IMR-90 (cell line): ENCODE results near the gene NOL4L. TPM values are rescaled to one million over a fixed set of nuclear protein-coding genes. Genes with fewer than 3 reads are reported as not detected.

ENCODE experiments used
- ATAC-seq: fragments of 200-7000 bp; cut with Tn5 transposase; 2 replicates; pipeline ENCODE4 v1.9.1; 2020; ENCODE audit warnings: low read depth, mild to moderate bottlenecking, moderate library complexity
- BruUV-seq: library from RNA; stranded (reverse); fragments of 400-500 nt; replicated peaks from 2 replicates; lab custom pipeline; 2021; lab: Mats Ljungman, UMichigan
- CTCF ChIA-PET: fragments of 300-600 bp; formaldehyde crosslinking; extraction: SDS; loops from one replicate; lab custom pipeline; 2021; ENCODE audit warnings: antibody characterized with exemption; lab: Yijun Ruan, JAX
- POLR2A ChIA-PET: fragments of 300-600 bp; sonication (Branson Sonifier 250); formaldehyde crosslinking; loops from one replicate; lab custom pipeline; 2022; ENCODE audit warnings: antibody characterized with exemption; ENCODE audit not compliant: unreplicated experiment; lab: Charles Lee
- DNase-seq: peaks from one replicate; pipeline ENCODE4 v3.0.0; 2013
- H2AFZ ChIP-seq: replicated peaks from 2 replicates; pipeline ENCODE3; 2013; ENCODE audit warnings: low read length, mild to moderate bottlenecking; ENCODE audit not compliant: poor library complexity
- H2AK5ac ChIP-seq: 2 replicates; pipeline ENCODE4 v1.6.1; 2013; ENCODE audit warnings: low read depth, low read length, inconsistent platforms
- H2AK9ac ChIP-seq: replicated peaks from 2 replicates; pipeline ENCODE3; 2013; ENCODE audit warnings: mild to moderate bottlenecking, low read depth, low read length, moderate library complexity; ENCODE audit not compliant: poor library complexity
- H2BK120ac ChIP-seq: 2 replicates; pipeline ENCODE4 v1.6.1; 2013; ENCODE audit warnings: low read depth, low read length, inconsistent platforms
- H2BK15ac ChIP-seq: 3 replicates; pipeline ENCODE4 v1.6.1; 2013; ENCODE audit warnings: low read depth, low read length, inconsistent platforms
- H2BK20ac ChIP-seq: 2 replicates; pipeline ENCODE4 v1.6.1; 2013; ENCODE audit warnings: low read depth, mild to moderate bottlenecking, inconsistent platforms, low read length, moderate library complexity
- H2BK5ac ChIP-seq: 2 replicates; pipeline ENCODE4 v1.6.1; 2013; ENCODE audit warnings: mild to moderate bottlenecking, low read depth, low read length, inconsistent platforms; ENCODE audit not compliant: poor library complexity, severe bottlenecking
- H3K14ac ChIP-seq: replicated peaks from 2 replicates; pipeline ENCODE4 v1.6.1; 2013; ENCODE audit warnings: low read depth, low read length, inconsistent platforms
- H3K18ac ChIP-seq: 2 replicates; pipeline ENCODE4 v1.6.1; 2013; ENCODE audit warnings: low read depth, low read length, control low read depth
- H3K23ac ChIP-seq: 2 replicates; pipeline ENCODE4 v1.6.1; 2013; ENCODE audit warnings: low read depth, low read length, inconsistent platforms
- H3K27ac ChIP-seq: 2 replicates; pipeline ENCODE4 v1.5.1; 2013; ENCODE audit warnings: mild to moderate bottlenecking, control low read depth, low read length; ENCODE audit not compliant: insufficient read depth
- H3K27me3 ChIP-seq: 2 replicates; pipeline ENCODE4 v1.6.1; 2013; ENCODE audit warnings: low read length; ENCODE audit not compliant: control insufficient read depth, insufficient read depth
- H3K36me3 ChIP-seq: 2 replicates; pipeline ENCODE4 v1.6.1; 2013; ENCODE audit warnings: low read length, mixed read lengths; ENCODE audit not compliant: control insufficient read depth, insufficient read depth
- H3K4ac ChIP-seq: 2 replicates; pipeline ENCODE4 v1.6.1; 2013; ENCODE audit warnings: low read depth, low read length, inconsistent platforms
- H3K4me1 ChIP-seq: 2 replicates; pipeline ENCODE4 v1.6.1; 2013; ENCODE audit warnings: low read length, mixed read lengths; ENCODE audit not compliant: control insufficient read depth, insufficient read depth
- H3K4me2 ChIP-seq: 2 replicates; pipeline ENCODE4 v1.6.1; 2013; ENCODE audit warnings: low read depth, mild to moderate bottlenecking, control low read depth, low read length, moderate library complexity
- H3K4me3 ChIP-seq: 2 replicates; pipeline ENCODE4 v1.5.1; 2013; ENCODE audit warnings: low read depth, mild to moderate bottlenecking, control low read depth, low read length, moderate library complexity; ENCODE audit not compliant: insufficient read depth
- H3K56ac ChIP-seq: 2 replicates; pipeline ENCODE4 v1.6.1; 2013; ENCODE audit warnings: low read length, inconsistent platforms; ENCODE audit not compliant: insufficient read depth; ENCODE audit errors: extremely low read depth
- H3K79me1 ChIP-seq, 2 experiments: 2 replicates each; pipeline ENCODE4 v1.6.1; 2013; ENCODE audit warnings: low read length in 2 of 2, inconsistent platforms in 1 of 2, low read depth in 1 of 2
- H3K9ac ChIP-seq: 2 replicates; pipeline ENCODE4 v1.6.1; 2013; ENCODE audit warnings: low read depth, low read length, control low read depth
- H3K9me1 ChIP-seq: 2 replicates; pipeline ENCODE4 v1.6.1; 2013; ENCODE audit warnings: low read length, inconsistent platforms; ENCODE audit not compliant: insufficient read depth
- H3K9me3 ChIP-seq: 2 replicates; pipeline ENCODE4 v1.6.1; 2013; ENCODE audit warnings: low read length; ENCODE audit not compliant: control insufficient read depth, insufficient read depth
- H4K20me1 ChIP-seq: 2 replicates; pipeline ENCODE4 v1.6.1; 2013; ENCODE audit warnings: low read length, inconsistent platforms; ENCODE audit not compliant: insufficient read depth
- H4K5ac ChIP-seq: 2 replicates; pipeline ENCODE4 v1.6.1; 2013; ENCODE audit warnings: mild to moderate bottlenecking, low read depth, low read length, control low read depth
- H4K8ac ChIP-seq, 2 experiments: 2 replicates each; pipeline ENCODE4 v1.6.1; 2013; ENCODE audit warnings: low read depth in 2 of 2, low read length in 2 of 2, control low read depth in 1 of 2, inconsistent platforms in 1 of 2
- H4K91ac ChIP-seq: 2 replicates; pipeline ENCODE4 v1.6.1; 2013; ENCODE audit warnings: low read depth, low read length, inconsistent platforms; ENCODE audit not compliant: insufficient read depth
- ELK1 ChIP-seq: fragments of 150-350 bp; IDR thresholded peaks from 2 replicates; pipeline ENCODE4 v1.6.1; 2016; ENCODE audit warnings: low read depth, mild to moderate bottlenecking, low read length, moderate library complexity, borderline replicate concordance
- MAZ ChIP-seq: IDR thresholded peaks from 2 replicates; pipeline ENCODE4 v1.6.1; 2012; ENCODE audit warnings: low read depth, mild to moderate bottlenecking, low read length, improper control_type of control experiment, moderate library complexity, borderline replicate concordance
- WGBS, 2 experiments: methylation state at CpG; one replicate each; pipeline versions ENCODE4 v1.1.5 to v1.1.7; 2013; ENCODE audit warnings: missing lambda C conversion rate in 2 of 2; ENCODE audit not compliant: insufficient read length in 1 of 2; ENCODE audit errors: extremely low coverage in 2 of 2; 5-methylcytosine and 5-hydroxymethylcytosine counted together
- dilution Hi-C: fragments of 300-500 bp; cut with HindIII; formaldehyde crosslinking; loops from one replicate; pipeline ENCODE4 v1.14.3; 2018; ENCODE audit warnings: low sequenced_read_pairs; ENCODE audit not compliant: unreplicated experiment
- in situ Hi-C: fragments of 300-500 bp; cut with MboI; formaldehyde crosslinking; loops from 3 replicates; pipeline ENCODE4 v1.14.3; 2019; ENCODE audit warnings: low sequenced_read_pairs, inconsistent platforms, mixed read lengths
- intact Hi-C: fragments of 100-400 bp; cut with micrococcal nuclease; formaldehyde crosslinking; loops from 2 replicates; pipeline ENCODE4 v1.10.0; 2022
- polyA plus RNA-seq, 3 experiments: library from polyadenylated mRNA; depleted of rRNA; stranded (reverse); fragments of >200 nt; gene quantifications; 2 replicates each; pipeline ENCODE4 v1.2.3, GENCODE V29; 2012; ENCODE audit warnings: low replicate concordance in 1 of 3
- total RNA-seq: library from RNA; depleted of rRNA; stranded (reverse); fragments of >200 nt; gene quantifications from 2 replicates; pipeline ENCODE4 v1.2.3, GENCODE V29; 2012

Gene NOL4L
- total and polyA plus RNA-seq, 2 of the 4 experiments (the other 2 are of a cell fraction), result 4.7 to 13.3 TPM

GRCh38 chr20:32555584-32555983 is 29.5 kb downstream of the NOL4L start:
- H3K4me2 ChIP-seq, result no peak overlapping the region
- H2BK15ac ChIP-seq, result no peak overlapping the region
- no peaks in the 10 kb centered on the region for H3K9me1 ChIP-seq
- no peak overlapping the region for H3K4ac ChIP-seq
- no peak overlapping the region for H2BK120ac ChIP-seq
- intact Hi-C loops (no loop called here), dilution Hi-C loops (no loop called here), in situ Hi-C loops (no loop called here)
- TF ChIP-seq MAZ, result no peak
- TF ChIP-seq ELK1, result no peak
- H2AFZ ChIP-seq, result no peak overlapping the region
- no peak overlapping the region for H3K14ac ChIP-seq
- DNase-seq (no peak), ATAC-seq (no peak)
- no peak overlapping the region for H2AK5ac ChIP-seq
- H3K27me3 ChIP-seq, result peaks cover 3% of the 10 kb centered on the region; the same call in 1 of the 2 replicates
- H4K8ac ChIP-seq, result no peak overlapping the region
- no peaks in the 10 kb centered on the region for H3K9me3 ChIP-seq
- H4K5ac ChIP-seq, result no peak overlapping the region
- no peak overlapping the region for H4K91ac ChIP-seq
- H4K20me1 ChIP-seq, result no peaks in the 10 kb centered on the region
- H3K79me1 ChIP-seq, result no peaks in the 10 kb centered on the region
- BruUV-seq, result no TSS peak
- H2AK9ac ChIP-seq, result no peak overlapping the region
- no peak overlapping the region for H2BK20ac ChIP-seq
- H2BK5ac ChIP-seq, result no peak overlapping the region
- no peaks in the 10 kb centered on the region for H3K36me3 ChIP-seq
- no peaks in the 10 kb centered on the region for H3K4me1 ChIP-seq
- no peak overlapping the region for H3K56ac ChIP-seq
- ChIA-PET CTCF (no interaction called here), POLR2A (no interaction called here)
- no peak overlapping the region for H3K9ac ChIP-seq
- WGBS, 2 experiments, result 88% methylated on average over 4 of the region's 8 CpGs; no CpG with 5 or more reads in 1 of the 2 experiments
- H3K23ac ChIP-seq, result no peak overlapping the region
- H3K4me3 ChIP-seq, result no peak overlapping the region
- H3K27ac ChIP-seq, result no peak overlapping the region
- no peak overlapping the region for H3K18ac ChIP-seq
